DOHH2 (cell line): ENCODE measurements around the gene MAPKAPK2.

Source experiments
- EZH2phosphoT487 ChIP-seq: fragments of 200-600 bp; sonication (generic); IDR thresholded peaks from 2 replicates; pipeline ENCODE4 v1.6.1; 2017; ENCODE audit warnings: borderline replicate concordance, mild to moderate bottlenecking, antibody characterized with exemption, low read length, moderate library complexity, mixed read lengths
- TF ChIP-seq, protein P1 (sequence below): fragments of 200-600 bp; sonication (generic); IDR thresholded peaks from one replicate; pipeline ENCODE4 v1.5.1; 2014; ENCODE audit warnings: antibody characterized with exemption, mild to moderate bottlenecking, low read depth, low read length; ENCODE audit not compliant: poor library complexity, severe bottlenecking

DNA sequence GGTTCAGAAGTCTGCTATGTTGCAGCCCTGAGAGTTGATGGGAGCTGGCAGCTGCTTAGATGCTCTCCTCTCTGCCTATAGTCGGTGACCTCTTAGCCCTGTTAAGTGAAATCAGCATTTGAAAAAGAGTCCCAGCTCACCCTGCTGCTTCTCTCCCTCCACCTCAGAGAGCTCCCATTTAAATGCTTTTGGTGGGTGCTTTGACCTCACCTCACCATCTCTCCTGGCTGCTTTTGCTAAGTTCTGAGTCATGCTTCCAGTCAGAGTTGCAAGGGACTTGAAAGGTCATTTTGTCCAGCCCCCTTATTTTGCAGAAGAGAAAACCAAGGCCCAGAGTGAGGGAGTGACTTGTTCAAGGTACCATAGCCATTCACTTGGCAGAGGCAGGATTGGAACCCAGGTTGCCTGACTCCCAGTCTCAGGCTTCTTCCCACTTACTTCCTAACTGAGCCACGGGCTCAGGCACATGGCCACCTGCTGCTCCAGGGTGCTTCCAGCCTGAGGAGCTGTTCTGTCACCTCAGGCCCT is 3.3 kb downstream of the MAPKAPK2 start:
- TF ChIP-seq, protein P1, sequence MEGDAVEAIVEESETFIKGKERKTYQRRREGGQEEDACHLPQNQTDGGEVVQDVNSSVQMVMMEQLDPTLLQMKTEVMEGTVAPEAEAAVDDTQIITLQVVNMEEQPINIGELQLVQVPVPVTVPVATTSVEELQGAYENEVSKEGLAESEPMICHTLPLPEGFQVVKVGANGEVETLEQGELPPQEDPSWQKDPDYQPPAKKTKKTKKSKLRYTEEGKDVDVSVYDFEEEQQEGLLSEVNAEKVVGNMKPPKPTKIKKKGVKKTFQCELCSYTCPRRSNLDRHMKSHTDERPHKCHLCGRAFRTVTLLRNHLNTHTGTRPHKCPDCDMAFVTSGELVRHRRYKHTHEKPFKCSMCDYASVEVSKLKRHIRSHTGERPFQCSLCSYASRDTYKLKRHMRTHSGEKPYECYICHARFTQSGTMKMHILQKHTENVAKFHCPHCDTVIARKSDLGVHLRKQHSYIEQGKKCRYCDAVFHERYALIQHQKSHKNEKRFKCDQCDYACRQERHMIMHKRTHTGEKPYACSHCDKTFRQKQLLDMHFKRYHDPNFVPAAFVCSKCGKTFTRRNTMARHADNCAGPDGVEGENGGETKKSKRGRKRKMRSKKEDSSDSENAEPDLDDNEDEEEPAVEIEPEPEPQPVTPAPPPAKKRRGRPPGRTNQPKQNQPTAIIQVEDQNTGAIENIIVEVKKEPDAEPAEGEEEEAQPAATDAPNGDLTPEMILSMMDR: no peak
- no peak for TF ChIP-seq EZH2phosphoT487
